Activated CD4-positive, CD25-positive, alpha-beta regulatory T cell treated with anti-CD3 and anti-CD28 coated beads, Interleukin-2, amount 50 U/mL, for 72 hours (primary cell): ENCODE results near the gene NFIC.
A peak's percentile ranks its signal among the peaks of the same experiment; 100 is the strongest.
"Not testable (repeated sequence)": the region's sequence is repeated elsewhere in the genome, so short reads cannot be mapped to it uniquely, and the experiment has no call there.

Experiments used
- DNase-seq: peaks from one replicate; pipeline ENCODE4 v3.0.0; 2021

Gene NFIC

GRCh38 chr19:3365836-3366752 is at the start of gene NFIC:
Gene NFIC (plus strand): TSS chr19:3366583. CDS start chr19:3366637, 54 bp downstream.
- no peak for DNase-seq

- DNase-seq, result no peak
These were observed 49.6 kb upstream of the NFIC start for GRCh38 chr19:3316659-3317207.

GRCh38 chr19:3319643-3320353 is 46.6 kb upstream of the NFIC start:
- DNase-seq, result no peak

DNA sequence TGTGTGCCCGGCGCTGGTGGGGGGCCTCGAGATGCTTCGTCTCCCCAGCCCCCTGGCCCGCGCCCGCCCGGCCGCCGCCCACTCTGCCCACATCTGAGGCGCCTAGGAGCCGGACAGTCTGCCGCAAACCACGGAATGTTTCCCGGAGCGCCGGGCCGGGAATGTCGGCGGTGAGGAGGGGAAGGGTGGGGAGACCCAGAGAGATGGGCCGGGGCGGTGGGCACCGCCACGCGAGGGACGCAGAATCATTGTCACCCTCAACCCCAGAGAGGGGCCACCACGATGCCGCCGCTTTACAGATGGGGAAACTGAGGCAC is 46.1 kb upstream of the NFIC start:
- DNase-seq, result no peak

- no peak for DNase-seq
These were observed 45.5 kb upstream of the NFIC start for GRCh38 chr19:3320853-3321252.

DNA sequence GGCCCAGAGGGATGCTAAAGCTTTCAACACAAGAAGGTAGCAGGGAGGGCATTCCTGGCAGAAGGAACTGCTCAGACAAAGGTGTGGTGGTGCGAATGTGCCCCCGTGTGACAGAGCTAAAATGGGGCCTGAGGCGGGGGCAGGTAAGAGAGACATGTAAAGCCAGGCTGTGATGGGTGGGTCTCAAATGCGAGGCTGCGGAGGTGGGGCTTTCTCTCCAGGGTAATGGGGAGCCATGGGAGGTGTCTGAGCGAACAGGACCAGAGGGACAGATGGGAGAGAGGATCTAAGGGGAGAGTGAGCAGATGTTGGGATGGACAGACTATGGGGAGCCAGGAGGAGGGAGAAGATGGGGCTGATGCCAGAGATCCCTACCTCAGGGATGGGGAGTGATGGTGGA is 44.7 kb upstream of the NFIC start:
- DNase-seq, result no peak

DNA sequence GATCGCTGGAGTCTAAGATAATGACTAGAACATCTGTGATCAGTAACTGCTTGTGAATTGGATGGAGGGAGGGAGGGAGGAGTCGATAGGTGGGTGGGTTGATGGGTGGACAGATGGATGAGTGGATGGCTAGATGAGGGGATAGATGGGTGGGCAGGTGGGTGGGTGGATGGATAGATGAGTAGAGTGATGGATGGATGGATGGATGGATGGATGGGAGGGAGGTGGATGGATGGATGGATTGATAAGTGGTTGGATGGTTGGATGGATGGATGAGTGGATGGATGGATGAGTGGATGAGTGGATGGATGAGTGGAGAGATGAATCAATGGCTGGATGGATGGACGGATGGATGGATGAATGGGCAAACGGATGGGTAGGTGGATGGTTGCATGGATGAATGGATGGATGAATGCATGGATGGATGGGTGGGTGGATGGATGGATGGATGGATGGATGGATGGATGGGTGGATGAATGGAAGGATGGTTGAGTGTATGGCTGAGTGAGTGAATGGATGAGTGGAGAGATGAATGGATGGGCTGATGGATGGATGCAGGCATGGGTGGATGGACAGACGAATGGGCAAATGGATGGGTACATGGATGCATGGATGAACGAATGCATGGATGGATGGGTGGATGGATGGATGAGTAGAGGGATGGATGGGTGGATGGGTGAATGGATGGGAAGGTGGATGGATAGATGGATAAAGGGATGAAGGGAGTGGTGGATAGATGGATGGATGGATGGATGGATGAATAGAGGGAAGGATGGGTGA is 44.0 kb upstream of the NFIC start:
- no peak for DNase-seq

GRCh38 chr19:3323026-3323425 is 43.4 kb upstream of the NFIC start:
- DNase-seq, result no peak

DNA sequence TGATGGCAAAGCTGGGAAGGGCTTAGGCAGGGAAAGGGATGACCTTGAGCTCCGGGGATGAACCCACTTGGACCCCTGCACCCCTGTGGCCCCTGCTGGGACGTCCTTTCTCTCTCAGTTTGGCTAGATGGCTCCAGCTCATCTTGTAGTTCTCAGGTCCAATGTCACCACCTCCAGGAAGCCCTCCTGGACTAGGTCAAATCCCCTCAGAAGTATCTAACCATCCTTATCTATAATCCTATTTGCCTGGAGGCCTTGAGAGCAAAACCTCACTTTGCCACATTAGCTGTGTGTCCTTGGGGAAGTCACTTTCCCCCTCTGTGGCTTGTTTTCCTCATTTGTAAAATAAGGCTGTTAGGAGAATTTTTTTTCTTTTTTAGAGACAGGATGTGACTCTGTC is 42.7 kb upstream of the NFIC start:
- DNase-seq, result no peak

- DNase-seq, result peak; percentile 91
These were observed 42.0 kb upstream of the NFIC start for GRCh38 chr19:3324405-3324856.

GRCh38 chr19:3325451-3325850 is 40.9 kb upstream of the NFIC start:
- no peak for DNase-seq

GRCh38 chr19:3328743-3329142 is 37.6 kb upstream of the NFIC start:
- DNase-seq, result no peak

- no peak for DNase-seq
These were observed 36.3 kb upstream of the NFIC start for GRCh38 chr19:3330047-3330446.

DNA sequence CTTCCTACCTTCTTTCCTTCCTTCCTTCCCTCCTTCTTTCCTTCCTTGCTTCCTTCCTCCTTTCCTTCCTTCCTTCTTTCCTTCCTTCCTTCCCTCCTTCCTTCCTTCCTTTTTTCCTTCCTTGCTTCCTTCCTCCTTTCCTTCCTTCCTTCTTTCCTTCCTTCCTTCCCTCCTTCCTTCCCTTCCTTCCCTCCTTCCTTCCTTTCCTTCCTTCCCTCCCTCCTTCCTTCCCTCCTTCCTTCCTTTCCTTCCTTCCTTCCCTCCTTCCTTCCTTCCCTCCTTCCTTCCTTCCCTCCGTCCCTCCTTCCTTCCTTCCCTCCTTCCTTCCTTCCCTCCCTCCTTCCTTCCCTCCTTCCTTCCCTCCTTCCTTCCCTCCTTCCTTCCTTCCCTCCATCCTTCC is 34.2 kb upstream of the NFIC start:
- not testable (repeated sequence) for DNase-seq

GRCh38 chr19:3333020-3333583 is 33.3 kb upstream of the NFIC start:
- DNase-seq, result no peak

GRCh38 chr19:3333662-3334061 is 32.7 kb upstream of the NFIC start:
- no peak for DNase-seq

- DNase-seq, result not testable (repeated sequence)
These were observed 31.5 kb upstream of the NFIC start for GRCh38 chr19:3334749-3335430.

DNA sequence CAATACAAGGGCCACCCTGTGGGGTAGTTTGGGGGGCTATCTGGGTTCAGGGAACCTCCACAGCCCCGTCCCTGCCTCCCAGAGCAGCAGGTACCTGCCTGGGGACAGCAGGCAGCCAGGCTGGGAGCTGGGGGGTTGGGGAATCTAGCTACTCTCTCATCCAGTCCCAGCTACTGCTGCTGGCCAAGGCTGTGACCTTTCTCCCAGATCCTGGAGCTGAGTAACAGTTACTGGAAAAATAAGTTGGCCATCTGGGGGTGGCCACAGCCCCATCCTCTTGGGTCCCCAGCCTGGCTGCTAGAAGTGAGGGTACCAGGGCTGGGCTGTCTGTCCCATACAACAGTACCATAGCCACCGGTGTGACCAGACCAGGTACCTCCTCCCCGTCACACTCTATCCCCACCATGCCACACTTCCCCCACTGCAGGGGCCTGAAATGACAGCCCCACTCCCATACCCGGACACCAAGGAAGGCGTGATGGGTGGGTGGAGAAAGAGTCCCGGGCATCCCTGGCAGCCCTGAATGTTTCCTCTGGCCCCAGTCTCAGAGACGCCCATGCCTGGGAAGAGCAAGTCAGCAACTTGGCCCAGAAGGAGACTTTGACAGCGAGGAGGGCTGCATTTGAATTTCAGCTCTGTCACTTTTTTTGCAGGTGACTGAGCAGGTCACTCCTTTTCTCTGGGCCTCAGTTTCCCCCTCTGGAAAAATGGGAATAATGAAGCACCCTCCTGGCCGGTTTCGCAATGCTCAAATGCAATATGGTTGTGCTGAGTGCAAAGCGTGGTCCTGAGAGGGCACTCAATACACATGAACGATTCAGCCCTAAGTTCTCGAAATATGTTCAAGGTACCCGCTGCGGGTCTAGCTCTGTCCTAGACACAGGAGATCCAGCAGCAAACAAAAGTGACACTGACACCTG is 30.7 kb upstream of the NFIC start:
- DNase-seq, result no peak

GRCh38 chr19:3336351-3336679 is 30.1 kb upstream of the NFIC start:
- no peak for DNase-seq

GRCh38 chr19:3336680-3337523 is 29.5 kb upstream of the NFIC start:
- DNase-seq, result no peak
